Prostate gland (tissue), 2 donors: ENCODE results near the gene RAB25.
"Not testable (repeated sequence)": the region's sequence is repeated elsewhere in the genome, so short reads cannot be mapped to it uniquely, and the experiment has no call there.

Source experiments
- CTCF ChIP-seq, 4 experiments: fragments of 200-600 bp in 2 of 4; fragments of 450-650 bp in 2 of 4; sonication (generic) in 2 of 4; IDR thresholded peaks; 1 replicate in 3 of 4; 2 replicates in 1 of 4; pipeline ENCODE4 v1.5.1; 2016 to 2019; ENCODE audit warnings: antibody characterized with exemption in 4 of 4, mild to moderate bottlenecking in 2 of 4, moderate library complexity in 2 of 4
- POLR2A ChIP-seq: fragments of 450-650 bp; IDR thresholded peaks from one replicate; pipeline ENCODE4 v1.6.1; 2016; ENCODE audit warnings: antibody characterized with exemption, mild to moderate bottlenecking

GRCh38 chr1:156071332-156071816 lies 10.4 kb downstream of the RAB25 start:
- not testable (repeated sequence) for TF ChIP-seq CTCF (IDR thresholded peaks at IDR 0.05); POLR2A
